Stimulated activated CD4-positive, alpha-beta T cell treated with anti-CD3 and anti-CD28 coated beads, Interleukin-2, amount 100 ng/mL, for 48 hours (primary cell): Measurements from ENCODE around the gene STRA6.

Source experiments
- DNase-seq, 2 donors: peaks; one replicate each; pipeline ENCODE4 v3.0.0-alpha.2; 2020

The STRA6 gene, protein sequence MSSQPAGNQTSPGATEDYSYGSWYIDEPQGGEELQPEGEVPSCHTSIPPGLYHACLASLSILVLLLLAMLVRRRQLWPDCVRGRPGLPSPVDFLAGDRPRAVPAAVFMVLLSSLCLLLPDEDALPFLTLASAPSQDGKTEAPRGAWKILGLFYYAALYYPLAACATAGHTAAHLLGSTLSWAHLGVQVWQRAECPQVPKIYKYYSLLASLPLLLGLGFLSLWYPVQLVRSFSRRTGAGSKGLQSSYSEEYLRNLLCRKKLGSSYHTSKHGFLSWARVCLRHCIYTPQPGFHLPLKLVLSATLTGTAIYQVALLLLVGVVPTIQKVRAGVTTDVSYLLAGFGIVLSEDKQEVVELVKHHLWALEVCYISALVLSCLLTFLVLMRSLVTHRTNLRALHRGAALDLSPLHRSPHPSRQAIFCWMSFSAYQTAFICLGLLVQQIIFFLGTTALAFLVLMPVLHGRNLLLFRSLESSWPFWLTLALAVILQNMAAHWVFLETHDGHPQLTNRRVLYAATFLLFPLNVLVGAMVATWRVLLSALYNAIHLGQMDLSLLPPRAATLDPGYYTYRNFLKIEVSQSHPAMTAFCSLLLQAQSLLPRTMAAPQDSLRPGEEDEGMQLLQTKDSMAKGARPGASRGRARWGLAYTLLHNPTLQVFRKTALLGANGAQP

DNA sequence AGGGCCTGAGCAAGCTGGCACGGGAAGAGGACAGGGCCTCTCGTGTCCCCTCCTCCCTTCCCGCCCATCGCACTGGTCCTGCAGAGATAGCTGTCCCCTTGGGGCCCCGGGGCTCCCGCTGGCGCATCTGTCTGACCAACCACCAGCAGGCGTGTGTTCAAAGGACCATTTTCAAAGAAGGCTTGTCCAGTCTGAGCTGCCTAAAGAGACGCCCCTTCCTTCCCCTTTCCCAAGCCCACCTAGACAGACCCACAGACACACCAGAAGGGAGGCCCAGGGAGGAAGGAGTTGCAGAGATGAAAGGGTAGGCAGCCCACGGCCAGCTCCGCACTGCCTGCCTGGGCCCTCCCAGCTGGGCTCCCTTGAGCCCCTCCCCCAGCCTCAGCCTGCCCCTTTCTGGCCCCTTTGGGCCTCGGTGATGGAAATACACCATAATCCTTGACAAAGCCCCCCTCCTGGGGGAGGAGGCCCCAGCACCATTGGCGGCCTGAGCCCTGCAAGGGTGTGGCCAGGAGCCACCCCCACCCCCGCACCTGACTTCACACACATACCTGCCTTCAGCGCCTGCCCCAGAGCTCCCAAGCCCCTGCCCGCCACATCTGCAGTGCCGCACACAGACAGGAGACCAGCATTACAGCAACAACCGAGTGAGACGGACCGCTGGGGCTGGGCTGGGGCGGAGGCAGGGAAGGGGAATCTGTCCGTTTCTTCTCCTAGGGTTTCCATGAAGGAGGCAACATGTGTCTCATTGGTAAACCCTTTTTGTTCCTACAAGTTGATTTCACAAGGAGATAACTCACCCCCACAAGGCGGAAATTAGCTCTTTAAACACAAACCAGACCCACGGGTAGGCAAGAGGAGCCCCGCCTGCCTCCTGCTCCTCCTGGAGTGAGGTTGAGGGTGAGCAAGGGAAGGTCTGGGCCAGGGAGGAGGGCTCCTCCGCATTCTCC is at the start of gene STRA6:
Gene STRA6 (minus strand): TSS at position 336 of the 950 bp plus-strand sequence. CDS start 520 bp downstream, outside the sequence.
- no peak for DNase-seq

DNA sequence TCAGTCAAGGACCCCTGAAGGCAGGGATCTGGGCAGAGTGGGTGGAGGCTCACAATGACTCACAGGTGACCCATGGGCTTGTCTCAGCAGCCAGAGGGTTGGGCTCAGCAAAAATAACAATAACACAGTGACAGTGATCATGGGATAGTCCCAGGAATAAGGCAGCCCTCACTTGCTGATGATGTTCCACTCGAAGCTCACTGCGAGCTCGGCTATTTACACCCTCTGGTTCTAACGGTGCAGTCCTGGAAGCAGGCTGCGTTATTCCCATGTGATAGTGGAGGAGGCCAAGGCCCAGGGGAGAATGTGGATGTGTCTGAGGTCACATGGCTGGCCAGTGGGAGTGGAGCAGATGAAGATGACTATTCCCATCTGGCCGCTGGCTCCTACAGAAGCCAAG is 49.7 kb upstream of the STRA6 start:
- DNase-seq, result no peak

DNA sequence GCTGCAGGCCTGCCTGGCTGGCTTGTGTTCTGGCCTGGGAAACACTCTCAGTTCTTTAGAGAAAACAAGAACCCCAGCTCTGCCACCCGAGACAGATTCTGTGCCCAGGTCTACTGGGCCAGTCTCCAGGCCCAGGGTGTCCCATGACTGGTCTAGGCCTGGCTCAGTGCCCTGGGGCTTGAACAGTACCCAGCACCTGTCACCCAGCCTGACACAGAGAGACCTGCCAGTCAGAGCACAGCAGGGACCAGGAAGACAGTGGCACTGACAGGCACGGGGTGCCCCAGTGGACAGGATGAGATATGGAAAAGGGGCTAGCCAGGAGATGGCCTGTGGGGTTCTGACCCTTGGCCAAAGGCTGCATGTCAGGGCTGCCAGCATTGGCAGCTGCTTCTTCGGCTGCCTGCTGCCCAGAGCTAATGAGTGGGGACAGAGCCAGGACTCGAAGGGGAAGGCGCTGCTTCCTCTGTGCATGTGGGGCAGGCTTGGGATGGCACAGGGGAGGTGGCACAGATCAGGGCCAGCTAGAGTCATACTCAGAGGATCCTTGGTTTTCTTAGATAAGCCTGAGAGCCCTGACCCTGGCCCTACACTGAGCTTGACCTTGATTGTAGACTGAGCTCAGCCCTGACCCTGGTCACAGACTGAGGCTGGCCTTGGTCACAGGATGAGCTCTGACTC is 48.7 kb upstream of the STRA6 start:
- DNase-seq, result no peak

DNA sequence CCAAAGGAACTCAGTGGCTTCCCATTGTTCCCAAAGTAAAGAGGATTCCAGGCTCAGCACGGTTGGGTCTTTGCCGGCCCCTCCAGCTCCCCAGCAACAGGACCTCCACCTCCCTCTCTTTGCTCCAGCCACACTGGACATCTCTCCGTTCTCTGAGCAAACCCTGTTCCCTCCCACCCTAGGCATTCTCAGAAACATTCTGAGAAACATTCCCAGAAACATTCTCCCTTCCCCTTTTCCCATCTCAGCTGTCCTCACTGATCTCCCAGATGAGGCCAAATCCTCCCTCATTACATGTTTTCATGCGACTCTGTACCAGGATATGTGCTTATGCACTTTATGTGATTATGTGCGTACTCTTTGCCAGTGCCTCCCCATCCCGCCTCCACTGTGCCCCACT is 47.7 kb upstream of the STRA6 start:
- DNase-seq, result no peak

DNA sequence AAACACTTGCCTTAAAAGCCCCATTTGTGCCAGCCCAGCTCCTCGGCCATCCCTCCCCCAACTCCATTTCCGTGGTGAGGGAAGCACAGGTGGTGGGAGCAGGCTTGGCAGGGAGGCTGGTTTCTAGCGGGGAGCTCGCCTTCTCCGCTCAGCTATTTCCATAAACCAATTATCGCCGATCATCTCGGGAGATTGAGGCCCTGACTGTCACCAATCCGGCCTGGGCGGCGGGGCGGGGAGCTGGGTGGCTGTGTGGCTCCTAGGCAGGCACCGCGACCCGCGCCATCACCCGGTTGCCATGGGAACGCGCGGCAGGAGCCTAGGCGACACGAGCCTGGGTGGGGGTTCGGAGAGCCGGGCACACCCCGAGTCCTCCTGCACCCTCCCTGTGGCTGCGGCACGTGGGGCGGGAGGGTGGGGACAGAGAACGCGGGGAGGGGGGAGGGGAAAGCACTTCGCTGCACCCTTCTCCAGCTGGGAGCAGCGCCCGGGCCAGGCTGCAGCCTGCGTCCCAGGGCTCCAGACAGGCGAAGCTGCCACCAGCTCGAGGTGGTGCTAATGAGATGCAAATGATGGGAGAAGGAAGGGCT is 42.9 kb upstream of the STRA6 start:
- peak in 1 of 2 donors; percentile 20 for DNase-seq

DNA sequence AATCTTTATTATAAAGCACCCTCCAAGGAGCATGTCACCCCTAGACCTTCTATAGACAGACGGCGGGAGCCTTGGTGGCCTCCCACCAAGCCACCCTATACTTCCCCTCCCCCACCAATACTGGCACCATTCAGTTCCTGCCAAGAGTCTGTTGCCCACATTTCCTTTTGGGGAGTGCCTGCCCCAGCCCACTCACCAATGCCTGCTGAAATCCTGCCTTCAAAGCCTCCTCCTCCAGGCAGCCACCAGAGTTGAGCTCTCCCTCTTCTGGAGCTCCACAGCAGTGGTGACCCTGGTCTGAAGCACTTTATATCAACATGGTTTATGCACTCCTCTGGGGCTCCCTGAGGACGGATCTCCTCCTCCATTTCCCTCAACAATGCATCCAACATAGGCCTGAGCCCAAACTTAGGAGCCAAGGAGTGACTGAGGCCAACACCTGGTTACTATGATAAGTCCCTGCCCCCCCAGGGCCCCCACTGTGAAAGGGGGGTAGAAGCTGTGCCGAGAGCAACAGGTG is 42.3 kb upstream of the STRA6 start:
- DNase-seq, result no peak

DNA sequence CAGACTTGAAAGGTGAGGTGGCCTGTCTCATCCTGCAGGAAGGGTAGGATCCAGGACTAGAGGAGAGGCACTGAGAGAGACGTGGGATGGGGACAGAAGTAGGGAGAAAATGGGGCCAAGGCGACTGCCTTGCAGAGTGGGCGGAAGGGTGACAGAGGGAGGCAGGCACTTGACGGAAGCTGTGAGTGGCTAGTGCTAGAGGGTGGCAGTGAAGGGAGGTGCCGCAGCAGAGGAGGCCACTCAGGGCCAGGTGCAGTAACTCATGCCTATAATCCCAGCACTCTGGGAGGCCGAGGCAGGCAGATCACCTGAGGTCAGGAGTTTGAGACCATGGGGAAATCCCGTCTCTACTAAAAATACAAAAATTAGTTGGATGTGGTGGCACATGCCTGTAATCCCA is 40.8 kb upstream of the STRA6 start:
- DNase-seq, result no peak

DNA sequence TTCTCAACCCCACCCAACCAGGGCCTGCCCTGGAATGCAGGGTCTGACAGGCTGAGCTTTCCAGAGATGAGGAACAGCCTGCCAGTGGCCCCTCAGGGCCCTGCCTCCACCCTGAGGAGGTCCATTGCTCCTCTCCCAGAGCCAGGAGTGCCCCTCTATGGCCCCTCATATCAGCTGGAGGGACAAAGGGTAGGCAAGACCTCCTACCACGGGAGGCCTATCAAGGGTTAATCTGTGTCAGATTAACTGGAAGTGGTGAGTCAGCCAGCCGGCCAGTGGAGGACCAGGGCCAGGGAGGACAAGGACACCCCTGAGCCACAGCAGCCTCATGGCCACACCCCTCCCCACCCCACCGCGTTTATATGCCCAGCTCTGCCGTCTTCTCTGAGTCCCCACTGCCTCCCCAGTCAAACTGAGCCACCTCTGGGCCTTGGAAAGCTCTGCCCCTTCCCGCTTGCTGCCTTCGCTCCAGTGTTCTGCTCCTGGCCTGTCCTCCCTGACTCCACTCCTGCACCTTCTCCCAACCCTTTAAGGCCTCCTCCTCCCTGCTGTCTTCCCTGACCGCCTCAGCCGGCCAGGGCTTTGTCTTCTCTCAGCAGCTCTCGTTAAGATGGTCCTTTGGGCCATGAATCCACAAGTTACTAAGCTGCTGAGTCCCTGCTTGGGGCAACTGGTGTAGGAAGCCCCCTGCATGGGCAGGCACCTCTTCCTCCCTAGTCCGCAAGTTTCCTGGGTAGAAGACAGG is 40.0 kb upstream of the STRA6 start:
- DNase-seq, result no peak

DNA sequence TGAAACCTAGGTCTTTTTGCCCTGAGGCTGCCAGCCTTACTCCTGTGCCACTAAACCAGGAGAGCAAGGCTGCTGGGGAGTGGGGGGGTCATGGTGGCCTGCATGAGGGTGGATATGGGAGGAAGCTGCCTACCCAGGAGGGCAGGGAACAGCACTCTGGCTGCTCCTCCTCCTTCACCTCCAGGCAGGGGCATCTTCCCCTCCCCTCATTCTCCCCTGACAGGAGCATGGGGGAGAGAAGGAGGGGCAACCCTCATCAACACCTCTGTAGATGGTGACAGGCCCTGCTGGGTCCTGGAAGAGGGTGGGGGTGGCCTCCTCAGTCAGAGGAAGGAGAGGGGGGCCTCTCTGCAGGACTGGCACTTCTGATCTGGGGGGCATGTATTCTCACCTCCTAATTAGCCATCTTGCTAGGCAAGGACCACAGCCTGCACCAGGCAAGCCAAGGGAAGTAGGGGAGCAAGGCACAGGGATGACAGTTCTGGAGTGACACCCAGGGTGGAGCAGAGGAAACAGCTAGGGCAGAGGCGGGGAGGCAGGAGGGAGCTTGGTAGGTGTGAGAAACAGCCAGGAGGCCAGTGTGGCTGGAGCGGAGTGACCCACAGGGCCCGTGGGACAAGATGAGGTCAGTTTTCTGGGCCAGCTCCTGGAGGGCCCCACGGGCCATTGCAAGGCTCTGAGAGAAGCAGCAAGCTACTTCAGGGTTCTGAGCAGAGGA is 38.5 kb upstream of the STRA6 start:
- no peak for DNase-seq

DNA sequence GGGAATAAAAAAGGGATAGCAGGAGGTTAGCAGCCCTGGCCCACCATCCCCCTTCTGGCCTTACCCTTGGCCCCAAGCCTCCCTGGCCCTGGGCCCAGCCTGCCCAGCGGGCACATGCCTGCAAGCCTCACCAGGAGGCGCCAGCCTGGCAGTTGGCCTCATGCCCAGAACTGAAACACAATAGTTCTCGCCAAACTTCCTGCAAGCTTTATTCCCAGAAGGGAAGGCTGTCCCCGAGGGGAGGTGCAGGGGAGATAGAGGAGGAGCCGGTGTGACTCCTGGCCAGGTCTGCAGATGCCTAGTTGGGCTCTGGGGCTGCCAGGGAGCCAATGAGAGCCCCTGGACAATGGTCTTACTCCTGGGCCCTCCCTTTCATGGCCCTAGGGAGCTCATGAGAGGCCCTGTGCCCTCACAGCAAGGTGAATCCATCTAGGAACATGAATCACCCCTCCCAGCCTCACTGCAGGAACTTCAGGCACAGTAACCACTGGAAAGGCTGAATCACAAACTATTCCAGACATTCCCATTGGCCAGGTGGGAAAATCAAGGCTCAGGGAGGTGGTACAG is 37.5 kb upstream of the STRA6 start:
- DNase-seq, result no peak

DNA sequence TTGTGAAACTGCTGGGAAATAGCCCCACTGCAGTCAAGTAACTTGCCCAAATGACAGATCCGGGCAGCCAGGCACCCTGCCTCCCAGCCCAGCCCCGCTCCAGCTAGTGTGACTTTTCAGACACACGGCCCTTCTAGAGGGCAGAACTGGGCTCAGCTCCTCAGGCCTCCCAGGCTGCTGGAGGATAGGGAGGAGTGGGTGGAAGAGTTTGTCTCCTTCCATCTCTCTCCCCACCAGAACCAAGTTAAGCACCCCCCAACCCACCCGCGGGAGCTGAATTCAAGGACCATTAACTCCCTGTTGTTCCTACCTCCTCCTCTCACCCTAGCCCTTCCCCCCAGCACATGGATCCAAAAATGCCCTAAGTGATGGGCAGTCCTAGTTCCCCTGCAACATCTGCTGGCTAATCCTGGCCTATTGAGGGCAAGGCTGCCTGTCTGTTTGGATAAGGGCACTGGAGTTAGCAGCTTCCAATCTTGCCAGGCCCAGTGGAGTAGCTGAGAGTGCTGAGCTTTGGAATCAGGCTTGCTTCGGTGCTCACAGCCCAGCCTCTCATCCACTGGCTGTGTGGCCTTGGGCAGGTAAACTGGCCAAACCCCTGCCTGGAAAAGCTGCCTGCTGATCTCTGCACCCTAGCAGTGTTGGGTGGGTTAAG is 36.6 kb upstream of the STRA6 start:
- DNase-seq, result no peak

DNA sequence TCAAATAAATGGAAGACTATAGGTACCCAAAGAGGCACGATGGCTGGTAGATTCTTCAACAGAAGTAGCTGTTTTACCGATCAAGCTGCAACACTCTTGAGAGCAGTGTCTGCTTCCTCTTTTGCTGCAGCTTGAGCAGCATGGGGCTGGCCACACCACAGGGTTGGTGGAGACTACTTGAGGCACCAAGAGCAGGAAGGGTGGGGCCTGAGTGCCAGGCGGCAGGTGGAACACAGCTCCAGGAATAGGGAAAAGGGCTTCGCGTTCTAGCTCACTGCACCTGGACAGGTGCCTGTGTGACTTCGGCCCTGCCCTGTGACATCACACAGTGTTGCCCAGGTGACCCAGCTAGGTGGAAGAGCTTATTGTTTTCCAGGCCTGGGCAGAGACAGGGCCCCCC is 33.4 kb upstream of the STRA6 start, which contains the start of gene CCDC33:
Gene CCDC33 (plus strand): TSS at position 365 of the 400 bp plus-strand sequence. CDS start 394 bp downstream, outside the sequence.
- no peak for DNase-seq

DNA sequence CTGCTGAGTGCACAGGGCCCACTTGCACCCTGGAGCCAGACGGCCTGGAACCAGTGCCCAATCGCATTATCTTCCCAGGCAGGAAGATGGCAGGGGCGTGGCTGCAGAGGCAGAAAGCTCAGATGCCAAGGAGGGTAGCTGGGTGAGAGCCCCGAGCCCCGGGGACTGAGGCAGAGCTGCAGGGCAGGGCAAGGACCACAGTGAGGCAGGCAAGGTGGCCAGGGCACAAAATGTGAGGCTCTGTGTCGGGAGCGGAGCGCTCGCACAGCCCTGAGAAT is 31.9 kb upstream of the STRA6 start:
- DNase-seq, result no peak

DNA sequence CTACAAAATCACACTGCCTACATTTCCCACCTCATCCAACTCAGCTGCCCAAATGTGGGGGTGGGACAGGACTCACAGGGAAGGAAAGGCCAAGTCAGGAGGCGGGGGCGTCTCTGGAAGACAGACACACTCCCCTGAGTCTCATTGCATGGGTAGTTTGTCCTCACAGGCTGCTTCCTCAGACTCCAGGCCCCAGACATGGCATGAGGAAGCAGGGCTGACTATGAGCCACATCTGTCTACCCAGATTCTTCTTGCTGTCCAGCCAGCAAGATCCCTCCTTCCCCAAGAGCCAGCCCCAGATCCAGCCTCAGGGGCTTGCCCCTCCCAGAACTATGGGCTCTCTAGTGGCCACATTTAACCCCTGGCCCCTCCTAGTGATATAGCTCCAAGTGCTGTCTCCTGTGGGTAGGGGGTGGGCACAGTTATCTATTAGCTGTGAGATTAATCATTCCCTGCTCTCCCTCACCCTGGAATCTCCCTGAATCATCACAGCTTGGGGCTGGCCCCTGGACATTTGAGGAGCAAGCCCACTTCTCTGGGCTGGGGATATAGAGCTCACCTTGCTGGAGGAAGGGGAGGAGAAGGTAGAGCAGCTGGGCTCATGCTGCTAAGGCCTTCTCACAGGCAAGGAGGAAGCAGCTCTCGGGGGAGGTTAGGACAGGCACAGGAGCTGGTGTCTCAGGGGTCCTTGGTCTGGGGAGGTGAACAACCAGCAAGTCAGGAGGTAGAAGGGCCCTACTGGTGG is 31.4 kb upstream of the STRA6 start:
- no peak for DNase-seq

DNA sequence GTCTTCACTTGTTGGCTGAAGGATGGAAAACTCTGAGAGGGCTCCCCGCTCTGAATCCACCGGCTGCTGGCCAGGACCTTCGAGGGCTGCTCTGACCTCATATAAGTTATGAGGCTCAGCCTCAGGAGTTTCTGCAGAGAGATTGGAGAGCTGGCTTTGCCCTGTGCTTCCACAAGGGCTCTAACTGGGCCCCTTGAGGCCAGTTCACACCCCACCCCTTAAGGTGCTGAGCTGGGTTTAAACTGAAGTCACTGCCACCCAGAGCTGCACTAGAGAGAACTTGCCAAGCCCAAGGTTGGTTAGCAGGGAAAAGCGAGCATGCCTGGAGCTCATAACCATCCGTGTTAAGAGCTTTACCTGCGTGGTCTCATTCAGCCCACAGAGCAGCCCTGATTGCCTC is 30.8 kb upstream of the STRA6 start:
- DNase-seq, result no peak

DNA sequence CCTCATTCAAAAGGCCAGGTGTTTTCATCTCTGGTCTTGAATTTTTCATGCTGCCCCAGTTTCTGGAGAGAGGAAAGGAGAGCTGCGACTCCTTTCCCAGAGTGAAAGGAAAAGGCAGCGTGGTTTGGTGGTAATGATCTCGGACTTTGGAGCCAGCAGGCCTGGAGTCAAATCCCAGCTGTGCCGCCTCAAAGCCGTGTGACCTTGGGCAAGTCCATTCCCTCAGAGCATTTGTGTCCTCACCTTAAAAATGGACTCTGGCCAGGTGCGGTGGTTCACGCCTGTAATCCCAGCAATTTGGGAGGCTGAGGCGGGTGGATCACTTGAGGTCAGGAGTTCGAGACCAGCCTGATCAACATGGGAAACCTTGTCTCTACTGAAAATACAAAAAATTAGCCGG is 28.9 kb upstream of the STRA6 start:
- no peak for DNase-seq

DNA sequence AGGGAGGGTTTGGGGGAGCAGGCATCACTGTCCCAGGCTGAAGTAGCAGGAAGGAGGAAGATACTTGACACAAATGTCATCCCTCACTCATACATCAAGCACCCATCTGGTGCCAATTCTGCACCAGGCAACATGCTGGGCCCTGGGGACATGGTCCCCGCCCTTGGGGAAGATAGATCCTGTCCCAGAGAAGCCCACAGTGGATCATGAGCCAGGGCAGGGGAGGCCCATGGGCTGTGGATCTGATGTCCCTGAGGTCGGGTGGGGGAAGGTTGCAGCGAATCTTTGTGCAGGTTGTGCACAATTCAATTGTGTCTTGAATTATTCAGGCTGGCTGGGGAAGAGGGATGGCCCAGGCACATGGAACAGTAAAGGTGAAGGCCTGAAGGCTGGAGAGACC is 27.1 kb upstream of the STRA6 start:
- no peak for DNase-seq

DNA sequence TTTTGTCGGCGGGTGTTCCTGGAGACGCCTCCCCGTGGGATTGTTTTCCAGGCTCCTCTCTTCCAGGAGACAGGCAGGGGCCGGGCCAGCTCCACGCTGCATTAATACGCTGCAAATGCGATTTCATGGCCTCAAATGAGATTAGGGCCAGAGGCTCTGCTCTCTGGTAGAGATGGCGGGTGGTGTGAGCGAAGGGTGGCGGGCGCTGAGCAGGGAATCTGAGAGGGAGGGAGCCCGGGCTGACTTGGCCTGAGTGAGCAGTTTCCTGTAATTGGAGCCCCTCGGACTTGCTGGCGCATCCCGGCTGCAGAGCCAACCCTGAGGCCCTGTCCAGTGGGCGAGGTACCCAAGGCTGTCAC is 26.1 kb upstream of the STRA6 start:
- no peak for DNase-seq
